ENCODE data around the gene JMJD4. TPM values are rescaled to one million over a fixed set of nuclear protein-coding genes. Genes with fewer than 3 reads are reported as not detected.
A peak's percentile ranks its signal among the peaks of the same experiment; 100 is the strongest.

Gene JMJD4
- polyA plus RNA-seq, 1 donor (not counting 4 experiments of a cell fraction or from before 2014, with no cell fraction given) = 19.5 TPM

- dilution Hi-C loops (cut with MboI; ENCODE audit: extremely low pct_ligation_motif_present, low sequenced_read_pairs) = no loop called here
- no peak for TF ChIP-seq EZH2 (IDR thresholded peaks at IDR 0.05; ENCODE audit: low read length)
- TF ChIP-seq, protein P1, sequence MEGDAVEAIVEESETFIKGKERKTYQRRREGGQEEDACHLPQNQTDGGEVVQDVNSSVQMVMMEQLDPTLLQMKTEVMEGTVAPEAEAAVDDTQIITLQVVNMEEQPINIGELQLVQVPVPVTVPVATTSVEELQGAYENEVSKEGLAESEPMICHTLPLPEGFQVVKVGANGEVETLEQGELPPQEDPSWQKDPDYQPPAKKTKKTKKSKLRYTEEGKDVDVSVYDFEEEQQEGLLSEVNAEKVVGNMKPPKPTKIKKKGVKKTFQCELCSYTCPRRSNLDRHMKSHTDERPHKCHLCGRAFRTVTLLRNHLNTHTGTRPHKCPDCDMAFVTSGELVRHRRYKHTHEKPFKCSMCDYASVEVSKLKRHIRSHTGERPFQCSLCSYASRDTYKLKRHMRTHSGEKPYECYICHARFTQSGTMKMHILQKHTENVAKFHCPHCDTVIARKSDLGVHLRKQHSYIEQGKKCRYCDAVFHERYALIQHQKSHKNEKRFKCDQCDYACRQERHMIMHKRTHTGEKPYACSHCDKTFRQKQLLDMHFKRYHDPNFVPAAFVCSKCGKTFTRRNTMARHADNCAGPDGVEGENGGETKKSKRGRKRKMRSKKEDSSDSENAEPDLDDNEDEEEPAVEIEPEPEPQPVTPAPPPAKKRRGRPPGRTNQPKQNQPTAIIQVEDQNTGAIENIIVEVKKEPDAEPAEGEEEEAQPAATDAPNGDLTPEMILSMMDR (optimal IDR thresholded peaks at IDR 0.05 in 1 of 3, IDR thresholded peaks at IDR 0.05 in 1 of 3, conservative IDR thresholded peaks at IDR 0.05 in 1 of 3; ENCODE audit: extremely low read depth in 1 of 3, insufficient read depth in 2 of 3, low read length in 3 of 3) = no peak
Observed at GRCh38 chr1:227735539-227736285, 610 bp upstream of the JMJD4 start.

DNA sequence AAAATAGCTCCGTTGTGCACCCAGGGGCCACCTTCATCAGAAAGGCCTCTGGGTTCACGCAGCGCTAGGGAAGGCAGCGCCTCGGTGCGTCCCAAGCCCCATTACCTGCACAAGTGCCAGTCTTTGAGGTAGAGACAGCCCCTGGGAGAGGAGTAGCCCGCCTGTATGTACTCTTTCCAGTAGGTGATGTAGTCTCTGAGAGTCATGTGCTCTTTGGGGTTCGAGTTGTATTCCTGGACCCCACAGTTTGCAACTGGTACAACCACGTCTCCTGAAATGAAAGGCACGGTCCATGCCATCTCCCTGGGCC is 601 bp downstream of the JMJD4 start:
- Histone ChIP-seq H4K20me1 (ENCODE audit: control insufficient read depth, extremely low read depth, insufficient read depth, low read length) (peaks cover 4% of the 10 kb centered on the region), H3K4me3 (ENCODE audit: control insufficient read depth in 2 of 3, extremely low read depth in 1 of 3, insufficient read depth in 2 of 3, low read depth in 1 of 3, low read length in 3 of 3) (peak overlapping the region; percentile 69 to 94 (median 78)), H3K36me3 (ENCODE audit: control insufficient read depth in 2 of 2, extremely low read depth in 1 of 2, insufficient read depth in 2 of 2, low read length in 2 of 2) (peaks cover 13 to 15% of the 10 kb centered on the region in 2 experiments), H3K27ac (ENCODE audit: control insufficient read depth, insufficient read depth, low read length) (peak overlapping the region; percentile 81), H3K27me3 (ENCODE audit: control insufficient read depth, extremely low read depth, insufficient read depth, low read length) (no peaks in the 10 kb centered on the region), H3K9ac (ENCODE audit: control insufficient read depth, extremely low read depth, insufficient read depth, low read length) (peak overlapping the region; percentile 86), H3K4me2 (ENCODE audit: control insufficient read depth, extremely low read depth, insufficient read depth, low read depth, low read length) (peak overlapping the region; percentile 97), H3K4me1 (ENCODE audit: control insufficient read depth, extremely low read depth, insufficient read depth, low read length) (peaks cover 16% of the 10 kb centered on the region), H2AFZ (ENCODE audit: control insufficient read depth, low read length) (peak overlapping the region; percentile 78), H3K9me3 (ENCODE audit: control insufficient read depth, low read depth, low read length) (no peaks in the 10 kb centered on the region), H3K79me2 (ENCODE audit: control insufficient read depth, insufficient read depth, low read length) (peaks cover 64% of the 10 kb centered on the region), H3K9me1 (ENCODE audit: control insufficient read depth, extremely low read depth, insufficient read depth, low read length) (peaks cover under 1% of the 10 kb centered on the region)
- dilution Hi-C loops (cut with MboI; ENCODE audit: extremely low pct_ligation_motif_present, low sequenced_read_pairs) = no loop called here
- no peak for DNase-seq (ENCODE audit: low read depth, low spot score)
- TF ChIP-seq EZH2 (IDR thresholded peaks at IDR 0.05; ENCODE audit: low read length) = no peak
- TF ChIP-seq, protein P1 (optimal IDR thresholded peaks at IDR 0.05 in 1 of 3, IDR thresholded peaks at IDR 0.05 in 1 of 3, conservative IDR thresholded peaks at IDR 0.05 in 1 of 3; ENCODE audit: extremely low read depth in 1 of 3, insufficient read depth in 2 of 3, low read length in 3 of 3) = no peak
- no peak for FAIRE-seq

More at GRCh38 chr1:227735539-227736285, 610 bp upstream of the JMJD4 start:
- DNase-seq (ENCODE audit: low read depth, low spot score) = no peak
- no peak for FAIRE-seq
- Histone ChIP-seq H3K9me3 (ENCODE audit: control insufficient read depth, low read depth, low read length) (no peaks in the 10 kb centered on the region), H3K9ac (ENCODE audit: control insufficient read depth, extremely low read depth, insufficient read depth, low read length) (peak overlapping the region; percentile 86), H3K36me3 (ENCODE audit: control insufficient read depth in 2 of 2, extremely low read depth in 1 of 2, insufficient read depth in 2 of 2, low read length in 2 of 2) (peaks cover 14 to 15% of the 10 kb centered on the region in 2 experiments), H3K27me3 (ENCODE audit: control insufficient read depth, extremely low read depth, insufficient read depth, low read length) (no peaks in the 10 kb centered on the region), H3K27ac (ENCODE audit: control insufficient read depth, insufficient read depth, low read length) (peak overlapping the region; percentile 81), H3K9me1 (ENCODE audit: control insufficient read depth, extremely low read depth, insufficient read depth, low read length) (peaks cover 6% of the 10 kb centered on the region), H3K79me2 (ENCODE audit: control insufficient read depth, insufficient read depth, low read length) (peaks cover 76% of the 10 kb centered on the region), H3K4me2 (ENCODE audit: control insufficient read depth, extremely low read depth, insufficient read depth, low read depth, low read length) (peak overlapping the region; percentile 89), H2AFZ (ENCODE audit: control insufficient read depth, low read length) (peak overlapping the region; percentile 79), H3K4me3 (ENCODE audit: control insufficient read depth in 2 of 3, extremely low read depth in 1 of 3, insufficient read depth in 2 of 3, low read depth in 1 of 3, low read length in 3 of 3) (peak overlapping the region; percentile 69 to 94 (median 78)), H4K20me1 (ENCODE audit: control insufficient read depth, extremely low read depth, insufficient read depth, low read length) (peaks cover 3% of the 10 kb centered on the region), H3K4me1 (ENCODE audit: control insufficient read depth, extremely low read depth, insufficient read depth, low read length) (peaks cover 16% of the 10 kb centered on the region)
